ENCODE results near the gene SERPINI1.
"Not testable (repeated sequence)": the region's sequence is repeated elsewhere in the genome, so short reads cannot be mapped to it uniquely, and the experiment has no call there.

SERPINI1 gene

GRCh38 chr3:167810236-167810635, 74.7 kb downstream of the SERPINI1 start:
- no peak for DNase-seq

DNA sequence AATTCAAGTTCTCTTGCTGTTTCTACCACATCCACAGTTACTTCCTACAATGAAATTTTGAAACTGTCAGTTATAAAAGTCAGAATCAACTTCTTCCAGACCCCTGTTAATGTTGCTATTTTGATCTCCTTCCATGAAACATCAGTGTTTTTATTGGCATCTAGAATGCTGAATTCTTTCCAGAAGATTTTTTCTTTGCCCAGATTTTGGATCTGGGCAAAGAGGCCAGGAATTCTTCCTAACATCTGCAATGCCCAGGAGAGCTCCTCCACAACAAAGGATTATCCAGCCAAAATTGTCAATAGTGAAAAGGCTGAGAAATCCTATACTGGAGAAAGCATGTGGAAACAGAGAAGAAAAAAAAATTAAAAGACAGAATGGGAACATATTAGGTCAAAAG, 75.5 kb downstream of the SERPINI1 start:
- DNase-seq = no peak

DNA sequence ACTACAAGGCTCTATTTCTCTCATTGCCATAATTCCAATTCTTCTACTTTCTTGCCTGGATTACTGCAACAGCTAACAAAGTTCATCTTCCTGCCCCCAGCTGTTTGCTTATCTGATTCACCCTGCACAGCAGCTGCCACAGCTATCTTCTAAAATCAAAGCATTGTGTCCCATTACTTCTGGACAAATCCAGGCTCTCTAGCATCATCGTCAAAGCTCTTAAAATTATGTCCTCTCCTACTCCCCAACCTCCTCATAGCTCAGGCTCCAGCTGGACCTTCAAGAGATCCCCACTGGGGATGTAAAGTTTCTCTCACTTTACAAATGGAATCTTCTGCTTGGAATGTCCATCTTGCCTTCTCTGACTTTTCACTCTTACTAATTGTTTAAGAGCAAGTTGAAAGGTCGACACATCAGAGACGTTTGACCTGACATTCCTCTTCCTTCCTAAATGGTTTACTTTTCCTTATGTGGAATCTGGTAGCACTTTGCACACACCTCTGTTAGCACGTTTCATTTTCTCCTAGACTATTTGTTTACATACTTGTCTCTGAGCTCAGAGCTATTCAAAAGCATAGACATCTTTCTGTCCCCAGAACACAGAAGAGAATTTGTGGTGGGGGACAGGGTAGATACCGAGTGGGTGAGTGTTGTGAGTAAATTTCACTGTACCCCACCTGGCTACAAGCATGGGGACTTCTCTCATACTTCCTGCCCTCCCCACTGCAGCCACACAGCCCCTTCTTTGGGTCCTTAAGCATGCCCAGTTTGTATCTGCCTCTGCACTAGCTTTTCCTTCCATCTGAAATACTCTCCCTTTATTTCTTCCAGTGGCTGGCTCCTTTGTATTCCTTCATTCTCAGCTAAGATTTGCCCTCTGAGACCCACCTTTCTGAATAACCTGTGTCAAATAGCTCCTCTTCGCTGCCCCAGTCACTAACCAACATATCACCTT, 77.9 kb downstream of the SERPINI1 start:
- DNase-seq = peak; percentile 29

DNA sequence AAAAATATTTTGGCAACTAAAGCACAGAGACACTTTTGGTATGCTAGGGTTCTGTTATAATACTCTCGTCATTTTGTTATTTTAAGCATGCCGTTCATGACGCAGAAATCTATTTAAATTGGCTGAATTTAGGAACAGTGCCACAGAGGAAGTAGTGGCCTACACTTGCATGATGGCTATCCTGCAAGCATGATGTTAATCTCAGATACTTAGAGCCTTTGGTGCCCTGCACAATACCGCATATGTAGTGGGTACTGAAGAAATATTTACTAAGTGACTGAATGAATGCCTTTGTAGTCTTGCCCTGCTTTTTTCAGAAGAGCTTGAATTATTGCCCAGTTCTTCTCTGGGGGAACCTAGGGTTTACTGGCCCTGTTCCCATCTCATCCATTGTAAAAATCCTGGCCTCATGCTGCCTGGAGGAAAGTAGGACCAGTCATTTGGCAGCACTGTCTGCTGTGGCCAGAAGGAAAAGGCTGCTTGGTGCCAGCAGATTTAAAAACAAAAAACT, 79.0 kb downstream of the SERPINI1 start:
- peak; percentile 24 for DNase-seq

DNA sequence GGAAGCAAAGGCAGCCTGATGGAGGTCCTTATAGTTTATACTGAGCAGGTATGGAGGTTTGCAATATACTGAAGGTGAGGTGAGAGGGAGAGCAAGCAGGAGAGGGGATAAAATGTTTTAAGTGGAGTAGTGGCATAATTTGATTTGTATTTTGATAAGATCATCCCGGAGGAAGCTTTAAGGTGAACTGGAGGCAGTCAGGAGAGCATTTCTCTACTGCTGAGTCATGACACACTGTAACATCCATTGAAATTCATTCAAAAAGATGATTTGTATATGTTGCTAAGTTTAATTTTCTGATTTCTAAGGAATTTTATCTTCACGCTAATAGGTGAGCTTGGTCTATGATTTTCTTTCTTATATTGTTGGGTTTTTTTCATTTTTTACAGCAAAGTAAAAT, 81.4 kb downstream of the SERPINI1 start:
- DNase-seq = no peak

DNA sequence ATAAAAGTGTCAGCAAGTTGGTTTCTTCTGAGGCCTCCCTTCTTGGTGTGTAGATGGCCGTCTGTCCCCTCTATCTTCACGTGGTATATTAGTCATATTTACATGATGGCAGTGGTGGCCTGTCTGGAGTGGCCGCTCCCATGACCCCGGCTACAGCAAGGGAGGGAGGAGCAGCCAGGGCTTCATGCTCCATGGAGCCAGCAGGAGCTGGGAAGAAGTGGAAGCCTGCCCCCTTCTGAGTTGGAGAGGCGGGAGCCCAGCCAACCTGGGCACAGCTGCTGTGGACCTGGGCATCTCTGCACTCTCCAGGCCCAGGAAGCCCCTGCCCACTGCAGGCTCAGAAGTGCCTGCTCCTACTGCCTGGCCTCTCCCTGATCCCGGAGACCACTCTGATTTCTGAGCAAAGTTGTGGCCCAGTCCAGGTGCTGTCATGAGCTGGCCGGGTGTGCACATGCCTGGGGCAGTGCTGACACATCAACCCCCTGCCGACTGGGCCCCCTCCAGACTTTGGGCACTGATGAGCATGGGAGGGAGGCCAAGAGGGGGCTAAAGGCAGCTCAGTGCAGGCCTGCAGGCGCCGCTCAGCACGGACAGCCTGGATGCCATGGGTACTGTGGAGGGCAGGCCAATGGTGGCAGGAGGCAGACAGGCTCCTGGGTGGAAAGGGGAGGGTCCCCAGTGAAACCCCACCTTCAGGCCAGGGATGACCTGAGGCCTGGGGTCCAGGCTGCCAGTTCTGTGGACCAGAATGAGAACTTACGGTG, 84.8 kb downstream of the SERPINI1 start:
- DNase-seq = no peak

DNA sequence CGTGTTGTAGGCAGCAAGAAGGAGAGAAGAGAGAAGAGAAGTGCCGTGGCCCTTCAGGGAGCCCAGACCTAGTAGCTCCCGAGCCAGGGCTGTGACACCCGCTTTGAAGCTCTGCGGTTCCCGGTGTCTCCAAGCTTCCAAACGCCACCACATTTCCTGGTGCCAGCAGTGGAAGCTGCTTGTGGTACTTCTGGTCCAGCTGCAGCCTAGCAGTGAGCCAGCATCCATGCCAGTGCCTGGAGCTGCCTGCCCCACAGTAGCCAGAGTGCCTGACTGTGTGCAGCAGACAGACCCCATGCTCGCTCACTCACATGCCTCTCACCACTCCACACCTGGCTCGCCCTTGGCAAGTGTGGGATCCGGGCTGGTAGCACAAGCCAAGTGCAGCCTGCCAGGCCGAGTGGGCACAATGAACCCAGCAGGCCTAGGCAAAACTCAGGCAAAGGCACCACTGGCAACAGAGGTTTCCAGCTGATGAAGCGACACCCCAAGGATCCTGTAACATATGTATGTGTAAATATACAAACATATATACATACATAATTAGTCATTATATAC, 85.8 kb downstream of the SERPINI1 start:
- DNase-seq = no peak

GRCh38 chr3:167823738-167824137, 88.2 kb downstream of the SERPINI1 start:
- DNase-seq = no peak

- not testable (repeated sequence) for DNase-seq
Observed at GRCh38 chr3:167827588-167827987, 92.1 kb downstream of the SERPINI1 start.

- DNase-seq = no peak
Observed at GRCh38 chr3:167829071-167829470, 93.5 kb downstream of the SERPINI1 start.

DNA sequence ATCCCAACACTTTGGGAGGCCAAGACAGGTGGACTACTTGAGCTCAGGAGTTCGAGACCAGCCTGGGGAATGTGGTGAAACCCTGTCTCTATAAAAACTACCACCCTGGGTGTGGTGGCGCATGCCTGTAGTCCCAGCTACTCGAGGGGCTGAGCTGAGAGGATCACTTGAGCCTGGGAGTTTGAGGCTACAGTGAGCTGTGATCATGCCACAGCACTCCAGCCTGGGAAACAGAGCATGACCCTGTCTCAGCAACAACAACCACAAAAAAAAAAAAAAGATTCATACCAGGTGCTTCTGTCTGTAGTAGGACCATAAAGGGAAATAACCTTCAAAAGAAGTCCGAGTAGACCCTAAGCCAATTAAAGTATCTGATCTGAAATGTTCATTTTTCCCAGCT, 94.5 kb downstream of the SERPINI1 start:
- DNase-seq = no peak

DNA sequence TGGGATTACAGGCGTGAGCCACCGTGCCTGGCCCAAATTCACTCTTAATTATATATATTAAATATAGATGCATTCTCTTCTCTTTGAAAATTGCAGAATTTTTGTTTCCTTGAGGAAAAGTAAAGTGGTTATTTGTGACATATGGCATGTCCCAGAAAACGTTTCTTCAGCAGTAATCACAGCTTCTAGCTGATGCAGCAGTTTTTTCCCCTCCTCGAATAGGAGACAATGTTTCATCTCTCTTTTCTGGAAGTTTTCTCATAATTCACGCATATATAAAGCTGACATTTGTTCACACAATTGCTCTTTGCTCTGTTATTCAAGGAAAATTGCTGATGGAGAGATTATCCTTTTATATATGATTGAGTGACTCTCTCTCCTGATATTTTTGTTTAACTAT, 99.8 kb downstream of the SERPINI1 start:
- DNase-seq = no peak

- DNase-seq = no peak
Observed at GRCh38 chr3:167835953-167836352, 100.4 kb downstream of the SERPINI1 start.

- DNase-seq = peak; percentile 20
Observed at GRCh38 chr3:167837466-167837865, 101.9 kb downstream of the SERPINI1 start.

GRCh38 chr3:167839460-167840134, 104.1 kb downstream of the SERPINI1 start:
- DNase-seq = no peak

- DNase-seq = no peak
Observed at GRCh38 chr3:167840247-167840646, 104.7 kb downstream of the SERPINI1 start.

- DNase-seq = no peak
Observed at GRCh38 chr3:167843481-167843880, 108.0 kb downstream of the SERPINI1 start.

- no peak for DNase-seq
Observed at GRCh38 chr3:167843886-167844285, 108.4 kb downstream of the SERPINI1 start.

DNA sequence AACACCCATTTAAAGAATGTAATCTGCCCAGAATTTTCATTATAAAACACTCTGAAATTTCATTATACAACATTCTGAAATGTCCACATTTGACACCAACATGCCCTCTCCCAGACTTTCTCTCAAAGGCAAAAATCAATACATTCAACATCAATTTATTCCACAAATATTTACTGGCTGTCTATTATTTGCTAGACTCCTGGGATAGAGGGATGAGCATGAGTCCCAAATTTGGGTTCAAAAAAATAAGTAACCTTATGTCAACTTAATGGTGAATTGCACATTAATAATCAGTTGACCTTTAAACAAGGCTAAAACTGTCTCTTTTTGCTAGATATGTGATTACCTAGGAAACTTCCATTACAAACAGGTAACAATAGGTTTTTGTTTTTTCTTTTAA, 109.0 kb downstream of the SERPINI1 start:
- no peak for DNase-seq

DNA sequence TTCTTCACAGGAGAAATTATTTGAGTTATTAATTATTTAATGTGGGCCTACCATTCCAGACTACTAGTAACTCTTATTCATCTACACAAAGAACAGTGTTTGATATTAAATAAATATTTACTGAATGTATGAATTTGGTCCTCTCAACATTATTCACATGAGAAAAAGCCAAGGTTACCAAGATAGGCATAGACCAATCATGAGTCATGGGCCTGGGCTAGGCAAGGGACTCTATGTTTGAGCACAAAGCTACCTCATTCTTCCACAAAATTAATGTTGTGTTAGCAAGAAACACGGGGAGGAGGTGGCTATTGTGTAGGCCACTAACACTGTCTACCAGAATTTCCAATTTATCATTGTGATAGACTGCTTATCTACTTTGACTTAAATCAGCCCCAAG, 115.7 kb downstream of the SERPINI1 start:
- DNase-seq = peak; percentile 69

DNA sequence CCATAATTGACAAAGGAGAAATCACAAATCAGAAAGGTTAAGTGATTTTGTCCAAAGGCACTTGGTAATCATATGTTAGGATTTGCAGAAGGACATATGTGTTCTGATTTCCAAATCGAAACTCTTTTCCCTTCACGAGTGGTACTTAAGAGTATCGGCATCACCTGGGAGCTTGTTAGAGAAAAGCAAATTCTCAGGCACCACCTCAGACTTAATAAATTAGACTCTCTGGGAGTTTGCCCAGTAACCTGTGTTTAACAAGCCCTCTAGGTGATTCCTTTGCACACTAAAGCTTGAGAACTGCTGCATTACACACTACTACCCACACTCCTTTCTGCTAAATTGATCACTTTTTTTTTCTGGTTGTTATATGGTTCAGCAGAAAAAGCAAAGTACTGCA, 116.2 kb downstream of the SERPINI1 start:
- DNase-seq = no peak

- peak; percentile 78 for DNase-seq
Observed at GRCh38 chr3:167852216-167852615, 116.7 kb downstream of the SERPINI1 start.

GRCh38 chr3:167854063-167854462, 118.5 kb downstream of the SERPINI1 start:
- DNase-seq = no peak
